Measurements from ENCODE around the gene CREBBP. TPM values are rescaled to one million over a fixed set of nuclear protein-coding genes. Genes with fewer than 3 reads are reported as not detected.

CREBBP gene
- total RNA-seq, 4 donors from 2014 or later, result 76.3 to 152 (median 105) TPM

DNA sequence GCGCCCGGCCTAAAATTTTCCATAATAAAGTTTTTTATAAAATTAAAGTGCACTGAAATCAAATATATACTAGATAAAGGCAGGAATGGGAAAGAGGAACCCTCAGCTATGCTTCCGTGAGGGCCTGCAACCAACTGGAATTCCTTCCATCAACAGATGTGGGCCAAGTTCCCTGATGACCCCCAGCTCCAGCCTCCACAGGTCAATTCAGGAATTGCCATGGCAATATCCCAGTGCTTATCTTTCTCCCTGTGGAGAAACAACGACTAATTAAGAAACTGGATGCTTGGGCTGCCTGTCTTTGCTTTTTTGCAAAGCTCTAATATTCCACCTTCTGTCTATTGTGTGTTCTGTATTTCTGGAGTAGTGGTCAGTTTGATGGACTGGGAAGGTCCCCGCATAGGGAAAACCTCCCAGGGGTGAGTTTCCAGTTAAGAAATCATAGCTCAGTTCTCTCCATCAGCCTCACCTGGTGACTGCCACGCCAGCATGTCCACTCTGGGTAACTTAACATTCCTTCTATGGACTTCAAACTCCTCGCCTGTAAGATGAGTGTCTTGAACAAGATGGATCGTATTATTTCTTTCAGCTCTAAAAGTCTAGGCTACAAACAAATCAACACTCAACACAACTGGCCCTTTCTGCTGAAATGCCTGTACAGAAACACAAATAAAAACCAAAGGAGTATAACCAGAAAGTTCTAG, 67.9 kb downstream of the CREBBP start:
- Histone ChIP-seq H3K27ac (no peak overlapping the region), H3K27me3 (no peaks in the 10 kb centered on the region), H3K4me3 (no peak overlapping the region), H3K9me3 (no peaks in the 10 kb centered on the region), H3K4me1 (peaks cover 28% of the 10 kb centered on the region), H3K36me3 (peaks cover 24% of the 10 kb centered on the region)
- TF ChIP-seq EP300 (IDR thresholded peaks at IDR 0.05) (no peak), POLR2AphosphoS5 (IDR thresholded peaks at IDR 0.05) (no peak), POLR2A (IDR thresholded peaks at IDR 0.05) (no peak)
- TF ChIP-seq, protein P1, sequence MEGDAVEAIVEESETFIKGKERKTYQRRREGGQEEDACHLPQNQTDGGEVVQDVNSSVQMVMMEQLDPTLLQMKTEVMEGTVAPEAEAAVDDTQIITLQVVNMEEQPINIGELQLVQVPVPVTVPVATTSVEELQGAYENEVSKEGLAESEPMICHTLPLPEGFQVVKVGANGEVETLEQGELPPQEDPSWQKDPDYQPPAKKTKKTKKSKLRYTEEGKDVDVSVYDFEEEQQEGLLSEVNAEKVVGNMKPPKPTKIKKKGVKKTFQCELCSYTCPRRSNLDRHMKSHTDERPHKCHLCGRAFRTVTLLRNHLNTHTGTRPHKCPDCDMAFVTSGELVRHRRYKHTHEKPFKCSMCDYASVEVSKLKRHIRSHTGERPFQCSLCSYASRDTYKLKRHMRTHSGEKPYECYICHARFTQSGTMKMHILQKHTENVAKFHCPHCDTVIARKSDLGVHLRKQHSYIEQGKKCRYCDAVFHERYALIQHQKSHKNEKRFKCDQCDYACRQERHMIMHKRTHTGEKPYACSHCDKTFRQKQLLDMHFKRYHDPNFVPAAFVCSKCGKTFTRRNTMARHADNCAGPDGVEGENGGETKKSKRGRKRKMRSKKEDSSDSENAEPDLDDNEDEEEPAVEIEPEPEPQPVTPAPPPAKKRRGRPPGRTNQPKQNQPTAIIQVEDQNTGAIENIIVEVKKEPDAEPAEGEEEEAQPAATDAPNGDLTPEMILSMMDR (IDR thresholded peaks at IDR 0.05), result no peak
- WGBS, result 94% methylated on average over 8 of the region's 8 CpGs
- no peak for DNase-seq (ENCODE audit: low spot score in 2 of 2)

DNA sequence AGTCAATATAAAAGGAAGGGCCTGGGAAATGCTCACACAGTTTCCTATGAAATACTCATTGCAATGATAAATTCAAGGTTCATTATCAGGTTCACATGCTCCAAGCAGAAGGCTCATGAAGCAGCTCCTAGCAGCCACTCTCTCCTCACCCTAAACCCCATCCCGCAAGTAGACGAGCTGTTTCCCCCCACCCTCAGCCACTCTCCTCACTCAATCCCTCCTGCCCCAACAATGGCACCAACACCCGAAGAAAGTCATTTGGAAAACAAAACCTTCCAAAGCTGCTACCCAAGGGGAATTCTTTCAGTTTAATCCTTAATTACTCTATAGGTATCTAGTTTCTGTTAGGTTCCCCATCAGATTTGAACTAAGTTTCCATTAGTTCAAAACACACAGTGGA, 69.7 kb downstream of the CREBBP start:
- H3K27ac ChIP-seq, result no peak overlapping the region
- peaks cover 30% of the 10 kb centered on the region for H3K4me1 ChIP-seq
- H3K4me3 ChIP-seq, result no peak overlapping the region
- peaks cover 26% of the 10 kb centered on the region for H3K36me3 ChIP-seq
- no peaks in the 10 kb centered on the region for H3K27me3 ChIP-seq
- H3K9me3 ChIP-seq, result no peaks in the 10 kb centered on the region
- no peak for DNase-seq (ENCODE audit: low spot score in 2 of 2)
- TF ChIP-seq POLR2AphosphoS5 (IDR thresholded peaks at IDR 0.05), result no peak
- no peak for TF ChIP-seq POLR2A (IDR thresholded peaks at IDR 0.05)
- WGBS, result 93% methylated on average over 3 of the region's 3 CpGs

DNA sequence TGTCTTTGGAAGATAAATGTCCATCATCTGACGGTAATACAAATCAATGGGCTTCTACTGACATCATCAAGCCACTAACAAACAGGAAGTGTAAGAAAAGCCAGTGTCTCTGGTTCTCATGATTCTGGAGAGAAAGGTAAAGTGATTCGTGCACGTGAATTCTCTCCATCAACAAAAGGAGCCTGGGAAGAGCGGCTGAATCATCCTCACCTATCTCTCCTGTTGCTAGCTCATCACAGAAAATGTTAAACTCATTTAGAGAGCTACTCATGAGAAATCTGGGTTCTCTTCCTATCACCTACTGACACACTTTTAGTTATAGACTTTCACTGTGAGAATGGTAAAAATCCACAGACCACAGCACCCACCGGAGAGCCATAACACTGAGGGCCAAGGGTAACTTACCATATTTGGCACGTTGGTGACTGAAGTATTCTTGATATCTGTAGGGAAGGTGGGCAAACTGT, 70.3 kb downstream of the CREBBP start:
- peaks cover 26% of the 10 kb centered on the region for H3K36me3 ChIP-seq
- H3K27me3 ChIP-seq, result no peaks in the 10 kb centered on the region
- no peaks in the 10 kb centered on the region for H3K9me3 ChIP-seq
- 86% methylated on average over 6 of the region's 6 CpGs for WGBS
- DNase-seq (ENCODE audit: low spot score in 2 of 2), result no peak
- no peak overlapping the region for H3K4me3 ChIP-seq
- no peak overlapping the region for H3K27ac ChIP-seq
- H3K4me1 ChIP-seq, result peaks cover 28% of the 10 kb centered on the region
- TF ChIP-seq, protein P1 (IDR thresholded peaks at IDR 0.05), result no peak
- TF ChIP-seq POLR2A (IDR thresholded peaks at IDR 0.05), result no peak
- TF ChIP-seq POLR2AphosphoS5 (IDR thresholded peaks at IDR 0.05), result no peak
- TF ChIP-seq EP300 (IDR thresholded peaks at IDR 0.05), result no peak

DNA sequence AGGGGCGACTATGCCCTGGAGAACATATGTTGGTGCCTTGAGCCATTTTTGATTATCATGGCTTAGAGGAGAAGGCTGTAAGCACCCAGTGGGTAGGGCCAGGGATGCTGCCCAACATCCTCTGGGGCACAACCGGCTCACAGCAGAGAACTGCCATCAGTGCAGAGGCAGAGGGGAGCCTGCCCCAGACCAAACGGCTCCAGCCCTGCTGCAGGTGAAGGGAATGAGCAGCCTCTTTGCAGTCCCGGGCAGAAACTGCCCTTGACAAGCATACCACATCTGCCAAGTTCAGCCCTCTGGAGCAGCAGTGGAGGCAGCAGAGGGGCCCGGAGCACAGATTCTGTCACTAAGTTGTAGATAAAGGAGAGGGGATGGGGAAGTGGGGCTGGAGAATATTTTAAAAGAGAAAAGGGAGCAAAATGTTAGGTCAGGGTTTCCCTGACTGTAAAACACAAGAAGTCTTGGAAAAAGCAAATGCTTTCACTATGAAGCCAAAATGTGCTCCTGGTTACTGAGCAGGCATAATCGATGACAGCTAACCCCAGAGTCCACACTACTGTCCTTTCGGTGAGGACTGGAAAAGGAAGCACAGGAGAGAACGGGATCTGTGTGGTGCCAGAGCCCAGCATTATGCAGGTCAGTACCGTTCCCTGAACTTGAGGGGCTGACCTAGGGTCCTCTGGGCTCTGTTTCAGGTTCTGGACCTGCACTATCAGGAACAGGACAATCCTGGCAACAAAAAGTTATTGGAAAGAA, 72.0 kb downstream of the CREBBP start:
- peaks cover 27% of the 10 kb centered on the region for H3K4me1 ChIP-seq
- peaks cover 26% of the 10 kb centered on the region for H3K36me3 ChIP-seq
- WGBS, result 85% methylated on average over 9 of the region's 9 CpGs
- TF ChIP-seq EP300 (IDR thresholded peaks at IDR 0.05) (no peak), POLR2AphosphoS5 (IDR thresholded peaks at IDR 0.05) (no peak), POLR2A (IDR thresholded peaks at IDR 0.05) (no peak)
- TF ChIP-seq, protein P1 (IDR thresholded peaks at IDR 0.05), result no peak
- no peaks in the 10 kb centered on the region for H3K9me3 ChIP-seq
- no peaks in the 10 kb centered on the region for H3K27me3 ChIP-seq
- H3K27ac ChIP-seq, result no peak overlapping the region
- DNase-seq (ENCODE audit: low spot score in 2 of 2), result no peak
- H3K4me3 ChIP-seq, result no peak overlapping the region

DNA sequence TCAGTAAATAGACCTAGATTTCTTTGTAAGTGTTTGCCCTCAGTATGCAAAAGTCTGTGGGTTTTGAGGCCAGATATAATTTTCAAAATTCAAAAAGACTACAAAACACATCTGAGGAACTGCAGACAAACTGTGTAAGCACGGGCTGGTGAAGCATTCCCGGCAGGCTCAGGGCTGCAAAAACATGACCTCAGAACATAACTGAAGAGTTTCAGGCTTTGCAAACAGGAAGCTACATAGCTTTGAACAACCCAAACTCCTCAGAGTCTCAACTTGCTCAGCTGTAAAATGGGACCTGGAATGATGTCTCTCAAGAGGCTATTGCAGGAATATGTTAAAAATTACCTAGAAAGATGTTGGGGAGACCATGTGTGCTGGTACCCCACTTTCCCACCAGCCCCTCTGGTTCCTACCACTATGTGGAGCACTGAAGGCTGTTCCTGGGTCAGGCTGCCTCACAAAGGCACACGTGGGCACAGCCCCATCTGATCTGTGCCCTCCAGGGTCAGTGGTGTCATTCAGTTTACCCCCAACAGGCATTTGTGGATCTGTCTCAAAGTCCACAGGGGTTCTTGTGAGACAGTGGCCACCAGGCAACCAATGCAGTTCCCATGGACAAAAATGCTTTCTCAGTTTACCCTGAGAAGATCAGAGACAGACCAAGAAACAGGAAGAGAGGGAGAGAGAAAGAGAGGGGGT, 72.9 kb downstream of the CREBBP start:
- TF ChIP-seq POLR2A (IDR thresholded peaks at IDR 0.05) (no peak), POLR2AphosphoS5 (IDR thresholded peaks at IDR 0.05) (no peak), EP300 (IDR thresholded peaks at IDR 0.05) (no peak)
- TF ChIP-seq, protein P1 (IDR thresholded peaks at IDR 0.05), result no peak
- H3K27me3 ChIP-seq, result no peaks in the 10 kb centered on the region
- no peak overlapping the region for H3K4me3 ChIP-seq
- H3K27ac ChIP-seq, result no peak overlapping the region
- no peaks in the 10 kb centered on the region for H3K9me3 ChIP-seq
- DNase-seq (ENCODE audit: low spot score in 2 of 2), result no peak
- peaks cover 26% of the 10 kb centered on the region for H3K4me1 ChIP-seq
- WGBS, result 57% methylated on average over 3 of the region's 3 CpGs
- peaks cover 26% of the 10 kb centered on the region for H3K36me3 ChIP-seq

Data from suprapubic skin (tissue), 4 donors.